GM19023 (cell line): ENCODE measurements around the gene DTNBP1.

Source experiments
- ATAC-seq: cut with Tn5 transposase; IDR thresholded peaks from one replicate; pipeline ENCODE4 v1.9.1; 2021; ENCODE audit warnings: mild to moderate bottlenecking, moderate library complexity; ENCODE audit not compliant: unreplicated experiment

DTNBP1 gene

DNA sequence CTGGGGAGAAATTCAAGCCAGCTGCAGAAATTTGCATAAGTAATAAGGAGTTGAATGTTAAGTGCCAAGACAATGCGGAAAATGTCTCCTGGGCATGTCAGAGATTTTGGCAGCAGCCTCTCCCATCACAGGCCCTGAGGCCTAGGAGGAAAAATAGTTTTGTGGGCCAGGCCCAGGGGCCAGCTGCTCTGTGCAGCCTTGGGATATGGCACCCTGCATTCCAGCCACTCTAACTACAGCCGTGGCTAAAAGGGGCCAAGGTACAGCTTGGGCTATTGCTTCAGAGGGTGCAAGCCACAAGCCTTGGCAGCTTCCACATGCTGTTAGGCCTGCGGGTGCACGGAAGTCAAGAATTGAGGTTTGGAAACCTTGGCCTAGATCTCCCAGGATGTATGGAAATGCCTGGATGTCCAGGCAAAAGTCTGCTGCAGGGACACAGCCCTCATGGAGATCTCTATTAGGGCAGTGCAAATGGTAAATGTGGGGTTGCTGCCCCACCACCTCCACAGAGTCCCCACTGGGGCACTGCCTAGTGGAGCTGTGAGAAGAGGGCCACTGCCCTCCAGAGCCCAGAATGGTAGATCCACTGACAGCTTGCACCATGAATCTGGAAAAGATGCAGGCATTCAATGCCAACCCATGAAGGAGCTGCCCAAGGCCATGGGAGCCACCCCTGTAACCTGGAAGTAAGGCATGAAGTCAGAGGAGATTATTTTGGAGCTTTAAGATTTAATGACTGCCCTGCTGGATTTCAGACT, 126.5 kb downstream of the DTNBP1 start:
- ATAC-seq, result no peak

DNA sequence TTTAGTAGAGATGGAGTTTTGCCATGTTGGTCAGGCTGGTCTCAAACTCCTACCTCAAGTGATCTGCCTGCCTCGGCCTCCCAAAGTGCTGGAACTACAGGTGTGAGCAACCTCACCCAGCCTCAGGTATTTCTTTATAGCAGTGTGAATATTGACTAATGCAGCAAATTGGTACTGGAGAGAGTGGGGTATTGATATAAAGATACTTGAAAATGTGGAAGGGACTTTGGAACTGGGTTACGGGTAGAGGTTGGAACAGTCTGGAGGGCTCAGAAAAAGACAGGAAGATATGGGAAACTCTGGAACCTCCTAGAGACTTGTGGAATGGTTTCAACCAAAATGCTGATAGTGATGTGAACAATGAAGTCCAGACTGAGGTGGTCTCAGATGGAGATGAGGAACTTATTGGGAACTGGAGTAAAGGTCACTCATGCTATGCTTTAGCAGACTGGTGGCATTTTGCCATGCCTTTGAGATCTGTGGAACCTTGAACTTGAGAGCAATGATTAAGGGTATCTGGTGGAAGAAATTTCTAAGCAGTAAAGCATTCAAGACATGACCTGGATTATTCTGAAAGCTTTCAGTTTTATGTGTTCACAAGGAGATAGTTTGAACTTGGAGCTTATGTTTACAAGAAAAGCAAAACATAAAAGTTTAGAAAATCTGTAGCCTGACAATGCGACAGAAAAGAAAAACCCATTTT, 127.2 kb downstream of the DTNBP1 start:
- no peak for ATAC-seq

DNA sequence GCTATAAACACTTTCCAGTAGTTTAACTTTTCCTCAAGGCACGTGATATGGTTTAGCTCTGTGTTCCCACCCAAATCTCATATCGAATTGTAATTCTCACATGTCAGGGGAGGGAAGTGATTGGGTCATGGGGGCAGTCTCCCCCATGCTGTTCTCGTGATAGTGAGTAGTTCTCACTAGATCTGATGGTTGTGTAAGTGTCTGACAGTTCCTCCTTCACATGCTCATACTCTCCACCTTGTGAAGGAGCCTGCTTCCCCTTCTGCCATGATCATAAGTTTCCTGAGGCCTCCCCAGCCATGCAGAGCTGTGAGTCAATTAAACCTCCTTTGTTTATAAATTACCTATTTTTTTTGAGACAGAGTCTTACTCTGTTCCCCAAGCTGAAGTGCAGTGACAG, 127.9 kb downstream of the DTNBP1 start:
- no peak for ATAC-seq

DNA sequence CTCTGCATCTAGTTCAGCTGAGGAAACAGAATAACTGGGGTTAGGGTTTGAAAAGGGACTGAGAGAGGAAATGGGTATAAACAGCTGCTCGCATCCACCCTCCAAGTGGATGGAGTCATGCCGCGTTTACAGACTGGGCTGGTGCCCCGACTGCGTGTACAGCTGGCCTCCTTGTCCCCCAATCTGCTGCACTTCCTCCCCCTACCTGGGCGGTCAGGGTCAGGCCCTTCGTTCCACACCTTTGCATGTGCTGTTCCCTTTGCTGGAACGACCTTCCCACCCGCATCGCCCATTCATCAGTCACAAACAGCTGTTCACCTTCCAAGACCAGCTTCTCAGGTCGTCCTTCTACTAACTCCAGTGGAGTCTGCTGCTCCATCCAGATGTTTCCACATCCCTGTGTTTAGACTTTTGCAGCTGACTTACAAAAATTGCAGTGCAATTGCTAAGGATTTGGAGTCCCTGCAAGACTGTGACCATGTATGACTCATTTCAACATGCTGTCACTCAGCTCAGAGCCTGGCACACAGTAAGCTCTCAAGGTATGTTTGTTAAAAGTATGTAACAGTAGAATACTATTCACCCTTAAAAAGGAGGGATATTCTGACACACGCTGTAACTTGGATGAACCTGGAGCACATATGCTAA, 129.3 kb downstream of the DTNBP1 start:
- ATAC-seq, result no peak

DNA sequence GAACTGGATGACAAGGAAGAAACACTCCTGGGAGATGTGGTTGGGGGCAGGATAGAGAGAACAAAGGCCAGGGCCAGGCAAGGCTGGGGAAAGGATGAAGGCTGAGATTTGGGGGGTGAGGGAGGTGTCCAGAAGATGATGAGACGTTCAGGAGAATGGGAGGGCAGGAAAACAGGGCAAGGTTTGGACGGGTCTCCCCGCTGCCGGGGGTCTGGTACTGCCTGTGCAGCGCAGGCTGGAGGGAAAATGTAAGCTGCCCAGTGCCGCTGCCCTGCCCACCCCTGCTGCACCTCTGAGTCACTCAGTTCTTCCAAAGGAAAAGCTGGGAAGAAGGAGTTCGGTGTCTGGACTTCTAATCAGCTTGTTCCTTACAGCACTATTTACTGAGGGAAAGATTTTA, 130.9 kb downstream of the DTNBP1 start:
- ATAC-seq, result no peak

DNA sequence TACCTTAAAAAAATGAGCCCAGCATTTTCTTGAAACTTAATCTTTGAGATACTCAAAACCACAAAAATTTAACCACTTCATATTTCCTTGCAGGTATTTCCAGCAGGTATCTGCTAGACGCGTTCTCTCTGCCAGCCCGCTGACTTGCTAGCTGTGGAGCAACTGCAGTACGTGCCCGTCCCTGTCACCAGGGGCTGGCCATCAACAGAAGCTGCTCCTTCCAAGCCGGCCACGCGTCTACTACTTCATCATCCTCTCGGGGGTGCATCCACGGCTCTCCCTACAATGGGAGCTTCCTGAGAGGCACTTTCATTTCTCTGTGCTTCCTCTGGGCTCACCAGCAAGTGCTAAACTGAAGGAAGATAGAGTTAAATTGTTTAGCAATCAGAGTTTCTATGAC, 132.4 kb downstream of the DTNBP1 start:
- ATAC-seq, result no peak

DNA sequence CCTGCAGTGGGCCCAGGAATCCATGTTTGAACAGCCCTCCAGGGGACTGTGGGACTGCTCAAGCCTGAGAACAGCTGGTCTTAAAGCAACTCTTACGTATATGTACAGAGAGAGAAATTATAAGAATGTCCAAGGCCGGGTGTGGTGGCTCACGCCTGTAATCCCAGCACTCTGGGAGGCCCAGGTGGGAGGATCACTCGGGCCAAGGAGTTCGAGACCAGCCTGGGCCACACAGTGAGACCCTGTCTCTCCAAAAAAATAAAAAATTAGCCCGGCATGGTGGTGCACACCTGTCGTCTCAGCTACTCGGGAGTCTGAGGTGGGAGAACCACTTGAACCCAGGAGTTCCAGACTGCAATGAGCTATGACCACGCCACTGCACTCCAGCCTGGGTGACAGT, 134.0 kb downstream of the DTNBP1 start:
- ATAC-seq, result no peak

DNA sequence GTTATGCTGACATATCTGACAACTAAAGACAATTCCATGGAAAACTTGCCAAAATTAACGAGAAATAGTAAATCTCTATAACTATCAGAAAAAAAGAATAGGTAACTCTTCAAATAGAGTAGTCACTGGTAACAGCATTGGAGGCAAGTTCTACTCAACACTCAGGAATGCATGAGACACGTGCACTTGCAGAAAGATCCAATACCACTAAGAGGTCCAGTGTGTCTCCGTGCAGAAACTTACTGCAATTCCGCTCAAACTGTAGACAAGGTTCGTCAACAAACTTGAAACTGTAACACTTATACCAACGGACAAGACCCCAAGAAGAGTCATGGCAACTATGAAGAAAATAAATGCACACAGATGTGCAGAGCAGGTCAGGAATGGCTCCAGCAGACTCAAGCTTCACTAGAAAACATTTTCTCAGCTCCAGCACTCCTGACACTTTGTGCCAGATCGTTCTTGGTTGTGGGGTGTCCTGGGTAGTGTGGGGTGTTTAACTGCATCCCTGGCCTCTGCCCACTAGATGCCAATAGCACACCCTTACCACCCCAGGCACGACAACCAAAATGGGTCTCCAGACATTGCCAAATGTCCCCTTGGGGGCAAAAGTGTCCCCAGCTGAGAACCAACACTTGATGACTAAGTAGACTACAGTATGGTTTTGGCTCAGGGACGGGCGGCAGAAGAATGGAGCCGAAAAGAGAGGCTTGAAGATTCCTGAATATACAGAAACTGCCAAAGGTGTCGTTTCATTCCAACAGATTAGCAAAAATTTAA, 134.8 kb downstream of the DTNBP1 start:
- ATAC-seq, result no peak

DNA sequence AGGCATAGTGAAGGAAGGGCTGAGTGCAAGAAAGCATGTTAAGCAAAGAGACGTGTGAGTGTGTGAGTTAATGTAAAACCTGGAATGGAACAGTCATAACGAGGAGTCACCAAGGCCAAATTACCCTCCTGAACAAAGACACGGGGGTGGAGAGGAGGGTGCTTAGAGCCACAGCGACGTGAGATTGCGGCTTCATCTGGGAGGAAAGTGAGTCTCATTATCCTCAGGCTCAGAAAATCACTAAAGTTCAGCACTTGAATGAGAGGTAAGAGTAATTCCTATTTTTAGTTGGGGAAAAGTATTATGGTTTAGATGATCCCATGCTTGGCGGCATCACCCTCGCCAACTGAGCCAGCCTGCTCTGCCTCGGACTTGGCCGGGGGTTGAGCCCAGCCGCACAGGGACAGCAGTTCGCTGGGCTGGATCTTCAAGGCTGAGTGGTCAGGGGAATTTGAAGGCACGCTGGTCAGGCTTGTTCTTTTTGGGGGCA, 136.6 kb downstream of the DTNBP1 start:
- ATAC-seq, result peak; percentile 61

DNA sequence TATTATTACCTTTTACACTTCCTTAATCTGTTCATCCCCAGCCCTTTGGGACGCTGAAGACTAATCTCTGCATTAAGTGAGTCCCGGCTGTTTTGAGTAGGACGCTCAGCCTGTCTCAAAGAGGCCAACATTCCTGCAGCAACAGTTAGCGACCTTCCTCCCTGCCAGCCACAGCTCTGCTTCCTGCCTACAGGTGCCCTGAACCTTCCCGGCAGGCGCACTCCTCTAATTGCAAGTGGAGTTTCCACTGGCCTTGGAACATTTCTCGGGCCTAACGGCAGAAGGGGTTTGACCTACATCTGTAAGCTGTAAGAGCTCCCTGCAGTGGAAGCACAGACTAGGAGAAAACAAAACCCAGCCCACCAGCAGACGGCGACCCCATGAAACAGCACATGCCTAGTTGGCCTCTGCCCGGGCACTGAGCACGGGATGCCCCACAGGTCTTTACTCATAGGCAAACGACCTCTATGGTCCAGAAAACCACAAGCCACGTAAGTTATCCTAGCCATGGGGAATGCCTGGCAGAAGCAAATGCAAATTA, 137.9 kb downstream of the DTNBP1 start:
- no peak for ATAC-seq

DNA sequence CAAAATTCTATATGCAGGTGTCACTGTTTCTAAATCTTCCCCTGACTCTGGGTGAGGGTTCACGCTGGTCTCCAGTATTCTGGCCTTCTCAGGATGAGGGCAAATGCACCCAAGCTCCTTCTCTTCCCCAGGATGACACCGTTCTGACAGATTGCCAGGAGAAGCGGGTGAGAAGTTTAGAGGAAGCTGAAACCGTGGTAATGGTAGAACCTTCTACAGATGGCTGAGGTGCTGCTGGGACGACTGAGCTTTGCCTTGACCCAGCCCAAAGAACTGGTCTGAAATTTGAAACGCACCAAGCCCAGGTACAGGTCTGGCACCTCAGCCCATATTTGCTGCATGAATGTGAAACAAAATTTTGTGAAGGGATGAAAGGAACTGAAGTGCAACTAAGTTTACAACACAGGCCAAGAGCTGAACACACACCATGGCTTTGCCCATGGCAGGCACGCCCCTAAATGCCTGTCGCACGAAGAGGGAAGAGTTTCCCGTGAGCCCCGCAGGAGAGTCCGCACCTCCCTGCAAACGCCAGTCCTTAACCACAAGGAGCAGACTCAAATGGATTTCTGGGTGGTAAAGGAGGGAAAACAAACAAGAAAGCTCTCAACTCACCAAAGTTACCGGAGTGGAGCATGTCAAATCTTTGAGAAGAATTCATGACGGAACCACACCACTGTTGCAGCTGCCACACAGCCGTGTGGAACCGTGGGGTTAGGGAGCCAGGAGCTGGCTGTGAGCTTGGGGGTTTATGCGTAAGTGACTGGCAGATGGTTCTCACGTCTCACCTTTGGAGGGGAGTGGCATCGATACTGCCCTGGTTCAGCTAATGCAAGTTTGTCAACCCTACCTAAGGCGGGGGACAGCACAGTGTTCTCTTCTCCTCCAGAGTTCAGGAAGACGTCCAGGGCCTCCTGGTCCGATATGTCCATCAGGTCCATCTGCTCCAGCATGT, 138.9 kb downstream of the DTNBP1 start:
- ATAC-seq, result no peak

DNA sequence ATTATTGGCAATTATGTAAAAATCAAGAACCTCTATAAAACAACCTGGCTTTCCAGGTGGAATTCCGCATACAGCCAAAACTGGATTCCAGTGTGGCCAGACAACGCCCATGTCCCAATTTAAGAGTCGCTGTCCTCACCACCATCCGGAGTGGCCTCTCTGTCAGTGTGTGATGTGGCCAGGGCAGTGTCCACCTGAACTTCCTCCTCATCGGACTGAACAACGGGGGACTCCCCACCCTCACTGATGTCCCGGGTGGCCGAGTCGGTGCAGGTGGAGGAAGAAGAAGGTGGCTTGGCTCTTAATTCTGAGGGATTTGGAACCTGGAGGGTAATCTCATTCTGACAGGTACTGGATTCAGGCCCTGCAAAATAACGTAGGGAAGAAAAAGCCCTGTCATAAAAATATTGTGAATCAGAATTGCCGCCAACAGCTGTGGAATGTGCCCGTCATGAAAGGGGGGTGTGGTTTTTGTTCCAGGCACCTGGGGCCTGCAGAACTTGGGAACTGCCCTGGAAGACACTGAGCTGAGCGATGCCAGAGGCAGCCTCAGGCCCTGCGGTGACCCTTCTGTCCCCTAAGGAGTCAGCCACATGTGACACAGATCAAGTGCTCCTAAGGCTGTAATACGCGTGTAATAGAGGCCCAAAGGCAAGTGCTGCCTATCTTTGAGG, 139.8 kb downstream of the DTNBP1 start:
- no peak for ATAC-seq

DNA sequence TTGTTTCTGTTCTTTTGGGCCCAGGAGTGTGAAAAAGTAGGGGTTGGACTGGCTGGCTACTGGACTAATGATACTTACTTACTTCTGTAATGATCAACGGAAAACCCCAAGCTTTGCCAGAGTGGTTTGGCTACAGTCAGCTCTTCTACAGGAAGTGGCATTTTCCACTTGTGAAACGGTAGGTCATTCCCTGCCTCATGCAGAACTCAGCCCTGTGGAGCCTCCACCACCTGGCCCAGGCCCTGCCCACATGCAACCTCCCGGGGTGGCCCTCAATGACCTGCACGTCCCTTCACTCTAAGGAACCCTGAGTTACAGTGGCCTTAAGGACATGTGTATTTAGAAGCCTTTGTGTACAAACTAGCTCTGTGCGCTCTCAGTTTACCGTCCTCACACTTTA, 140.4 kb downstream of the DTNBP1 start:
- ATAC-seq, result no peak

DNA sequence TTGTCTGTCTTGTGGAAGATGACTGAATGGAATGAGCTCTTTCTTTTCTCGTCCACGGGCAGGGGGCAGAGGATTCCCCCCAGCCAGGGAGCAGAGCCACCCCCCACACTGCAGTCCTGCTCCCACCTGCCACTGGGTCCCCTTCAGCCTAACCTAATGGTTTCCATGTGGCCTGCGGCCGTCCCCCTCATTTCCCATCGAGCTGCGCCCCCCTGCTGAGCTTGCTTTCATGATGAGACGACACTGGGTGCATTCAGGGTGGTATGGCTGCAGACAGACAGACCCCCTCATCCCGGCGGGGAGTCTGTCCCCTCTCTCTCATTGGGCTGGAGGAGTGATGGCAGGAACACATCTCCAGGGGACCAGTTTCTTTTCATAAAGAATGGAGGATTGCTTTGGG, 140.8 kb downstream of the DTNBP1 start:
- no peak for ATAC-seq

DNA sequence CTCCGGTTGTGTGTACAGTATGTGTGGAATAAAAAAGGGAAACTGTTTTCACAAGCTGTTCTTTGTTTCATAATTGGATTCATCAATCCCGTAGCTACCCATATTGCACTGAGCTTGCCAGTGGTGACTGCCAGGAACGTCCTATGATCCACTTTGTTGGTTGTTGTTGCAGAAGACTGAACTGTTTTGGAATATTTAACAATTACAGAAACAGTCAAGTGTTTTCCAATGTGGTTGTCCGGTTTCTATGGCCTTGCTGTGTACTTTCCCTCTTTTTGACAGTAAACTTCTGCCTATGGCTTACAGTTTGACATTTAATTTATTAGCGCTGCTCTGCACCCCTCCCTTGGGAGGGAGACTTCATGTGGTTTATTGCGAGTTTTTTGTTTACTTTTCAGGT, 141.2 kb downstream of the DTNBP1 start:
- ATAC-seq, result no peak

DNA sequence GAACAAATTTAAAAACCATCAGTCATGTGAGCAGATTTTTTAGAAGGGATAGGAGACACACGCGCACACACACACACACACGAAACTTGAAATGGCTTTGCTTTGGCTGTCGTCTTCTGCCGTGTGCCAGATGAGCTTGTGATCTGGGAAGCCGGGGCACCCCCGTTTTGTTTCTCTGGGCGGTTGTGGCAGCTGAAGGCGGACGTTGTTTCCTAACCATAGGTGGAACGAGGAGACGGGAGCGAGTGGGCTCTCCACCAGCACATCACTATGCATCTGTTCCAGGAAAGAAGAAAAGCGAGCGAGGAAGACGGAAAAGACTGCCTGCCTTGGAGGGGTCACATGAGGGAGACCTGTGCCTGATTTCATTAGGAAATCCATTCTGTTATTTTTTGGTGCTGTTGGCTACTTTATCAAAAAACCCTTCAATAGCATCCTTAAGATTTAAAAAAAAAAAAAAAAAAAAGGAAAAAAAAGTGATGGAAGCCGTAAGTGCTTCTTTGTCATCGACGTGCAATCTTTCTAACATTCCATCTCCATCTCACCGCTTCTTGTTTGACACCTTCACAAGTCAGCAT, 142.1 kb downstream of the DTNBP1 start:
- no peak for ATAC-seq

DNA sequence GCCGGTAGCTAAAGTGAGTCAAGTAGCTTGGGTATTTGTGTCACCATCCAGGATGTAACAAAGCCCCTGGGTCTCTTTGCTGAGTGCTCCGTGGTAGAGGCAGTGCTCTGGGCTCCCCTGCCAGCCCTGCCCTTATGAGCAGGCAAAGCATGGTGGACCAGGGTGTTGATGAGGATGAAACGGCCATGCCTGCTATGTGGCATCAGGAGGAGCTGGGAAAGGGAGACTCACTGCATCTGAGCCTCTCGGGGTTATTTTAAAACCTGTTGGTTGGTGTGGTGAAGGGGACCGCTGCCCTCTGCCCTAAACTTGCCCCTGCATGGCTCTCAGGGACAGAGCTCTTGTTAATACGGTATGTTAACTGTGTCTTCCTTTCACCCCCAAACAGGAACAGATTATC, 143.1 kb downstream of the DTNBP1 start:
- no peak for ATAC-seq

DNA sequence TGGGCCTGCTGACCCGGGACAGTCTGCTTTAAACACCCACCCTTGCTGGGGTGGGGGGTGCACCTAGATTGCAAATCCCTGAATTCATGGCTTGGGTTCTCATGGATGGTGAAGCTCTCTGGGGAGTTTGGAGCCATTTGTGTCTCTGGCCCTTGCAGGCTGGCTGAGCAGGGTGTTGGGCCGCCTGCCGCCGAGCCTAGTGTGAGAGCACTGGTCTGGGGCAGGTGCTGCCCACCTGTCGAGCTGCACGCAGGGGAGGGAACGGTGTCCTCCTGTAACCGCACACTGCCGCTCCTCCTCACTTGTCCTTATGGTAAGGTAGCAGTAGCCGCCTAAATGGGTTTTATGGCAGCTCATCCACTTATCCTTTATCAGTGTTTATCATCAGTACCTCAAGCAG, 143.9 kb downstream of the DTNBP1 start:
- ATAC-seq, result no peak

DNA sequence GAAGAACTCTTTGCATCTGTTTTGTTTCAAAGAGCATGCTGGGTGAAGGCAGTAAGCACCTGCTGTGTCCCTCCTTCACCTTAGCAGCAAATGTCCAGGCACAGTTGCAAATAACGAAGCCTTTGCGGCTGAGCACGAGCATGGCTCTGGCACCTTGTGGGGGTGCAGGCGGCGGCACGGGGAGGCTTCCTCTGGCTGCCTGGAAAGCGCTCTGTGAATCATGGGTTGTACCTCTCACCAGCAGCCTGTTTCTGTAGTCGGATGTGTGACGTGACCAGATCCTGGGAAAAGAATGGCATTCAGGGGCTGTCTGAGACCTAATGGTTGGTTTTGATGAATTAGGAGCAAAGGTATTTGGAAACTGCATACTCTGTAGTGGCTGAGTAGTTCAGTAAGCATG, 144.8 kb downstream of the DTNBP1 start:
- ATAC-seq, result no peak
